ENCODE results near the gene ARMC12. TPM values are rescaled to one million over a fixed set of nuclear protein-coding genes. Genes with fewer than 3 reads are reported as not detected.

Gene ARMC12
- total and polyA plus RNA-seq, 2 of the 13 experiments (the other 11 are each of a cell fraction or from before 2014, with no cell fraction given): 1.3 TPM; not detected in 1

DNA sequence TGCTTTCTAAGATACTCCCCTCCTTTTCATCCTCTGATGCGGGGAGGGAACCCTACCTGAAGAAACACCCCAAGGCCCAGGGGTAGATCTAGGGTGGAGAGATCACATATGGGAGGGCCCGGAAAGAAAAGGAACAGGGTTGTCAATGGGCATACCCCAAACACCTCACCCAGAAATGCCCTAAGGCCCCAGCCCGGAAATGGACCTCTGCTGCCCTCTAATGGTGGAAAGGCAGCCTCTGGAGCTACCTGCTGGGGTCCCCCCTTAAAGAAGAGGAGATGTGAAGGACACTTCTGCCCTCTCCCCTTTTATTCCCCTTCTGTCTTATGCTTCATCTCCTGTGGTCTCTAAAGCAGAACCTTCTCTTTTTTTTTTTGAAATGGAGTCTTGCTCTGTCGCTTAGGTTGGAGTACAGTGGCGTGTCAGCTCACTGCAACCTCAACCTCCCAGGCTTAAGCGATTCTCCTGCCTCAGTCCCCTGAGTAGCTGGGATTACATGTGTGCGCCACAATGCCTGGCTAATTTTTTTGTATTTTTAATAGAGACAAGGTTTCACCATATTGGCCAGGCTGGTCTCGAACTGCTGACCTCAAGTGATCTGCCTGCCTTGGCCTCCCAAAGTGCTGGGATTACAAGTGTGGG is 458 bp upstream of the ARMC12 start (continued):
- TF ChIP-seq, protein P1, sequence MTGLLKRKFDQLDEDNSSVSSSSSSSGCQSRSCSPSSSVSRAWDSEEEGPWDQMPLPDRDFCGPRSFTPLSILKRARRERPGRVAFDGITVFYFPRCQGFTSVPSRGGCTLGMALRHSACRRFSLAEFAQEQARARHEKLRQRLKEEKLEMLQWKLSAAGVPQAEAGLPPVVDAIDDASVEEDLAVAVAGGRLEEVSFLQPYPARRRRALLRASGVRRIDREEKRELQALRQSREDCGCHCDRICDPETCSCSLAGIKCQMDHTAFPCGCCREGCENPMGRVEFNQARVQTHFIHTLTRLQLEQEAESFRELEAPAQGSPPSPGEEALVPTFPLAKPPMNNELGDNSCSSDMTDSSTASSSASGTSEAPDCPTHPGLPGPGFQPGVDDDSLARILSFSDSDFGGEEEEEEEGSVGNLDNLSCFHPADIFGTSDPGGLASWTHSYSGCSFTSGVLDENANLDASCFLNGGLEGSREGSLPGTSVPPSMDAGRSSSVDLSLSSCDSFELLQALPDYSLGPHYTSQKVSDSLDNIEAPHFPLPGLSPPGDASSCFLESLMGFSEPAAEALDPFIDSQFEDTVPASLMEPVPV (CRISPR knock-in tag; IDR thresholded peaks at IDR 0.05): no peak
- no peak for TF ChIP-seq MTA3 (CRISPR knock-in tag; IDR thresholded peaks at IDR 0.05)
- no peak for TF ChIP-seq REL (CRISPR knock-in tag; conservative IDR thresholded peaks at IDR 0.05)
- 0 out of 2 replicates have a peak, but pooled peaks have one; percentile 41 for TF ChIP-seq HOXA5 (CRISPR knock-in tag; IDR thresholded peaks at IDR 0.05)
- TF ChIP-seq JDP2 (CRISPR knock-in tag; IDR thresholded peaks at IDR 0.05; ENCODE audit: borderline replicate concordance): no peak
- TF ChIP-seq ZNF619 (CRISPR knock-in tag; IDR thresholded peaks at IDR 0.05): peak; percentile 77; the same call in 1 of the 2 replicates
- TF ChIP-seq, protein P2, sequence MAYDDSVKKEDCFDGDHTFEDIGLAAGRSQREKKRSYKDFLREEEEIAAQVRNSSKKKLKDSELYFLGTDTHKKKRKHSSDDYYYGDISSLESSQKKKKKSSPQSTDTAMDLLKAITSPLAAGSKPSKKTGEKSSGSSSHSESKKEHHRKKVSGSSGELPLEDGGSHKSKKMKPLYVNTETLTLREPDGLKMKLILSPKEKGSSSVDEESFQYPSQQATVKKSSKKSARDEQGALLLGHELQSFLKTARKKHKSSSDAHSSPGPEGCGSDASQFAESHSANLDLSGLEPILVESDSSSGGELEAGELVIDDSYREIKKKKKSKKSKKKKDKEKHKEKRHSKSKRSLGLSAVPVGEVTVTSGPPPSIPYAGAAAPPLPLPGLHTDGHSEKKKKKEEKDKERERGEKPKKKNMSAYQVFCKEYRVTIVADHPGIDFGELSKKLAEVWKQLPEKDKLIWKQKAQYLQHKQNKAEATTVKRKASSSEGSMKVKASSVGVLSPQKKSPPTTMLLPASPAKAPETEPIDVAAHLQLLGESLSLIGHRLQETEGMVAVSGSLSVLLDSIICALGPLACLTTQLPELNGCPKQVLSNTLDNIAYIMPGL (CRISPR knock-in tag; IDR thresholded peaks at IDR 0.05; ENCODE audit: borderline replicate concordance in 1 of 2, low read depth in 1 of 2): peak; percentile 55 to 68; a peak in 1 of 4 replicates
- TF ChIP-seq, protein P3, sequence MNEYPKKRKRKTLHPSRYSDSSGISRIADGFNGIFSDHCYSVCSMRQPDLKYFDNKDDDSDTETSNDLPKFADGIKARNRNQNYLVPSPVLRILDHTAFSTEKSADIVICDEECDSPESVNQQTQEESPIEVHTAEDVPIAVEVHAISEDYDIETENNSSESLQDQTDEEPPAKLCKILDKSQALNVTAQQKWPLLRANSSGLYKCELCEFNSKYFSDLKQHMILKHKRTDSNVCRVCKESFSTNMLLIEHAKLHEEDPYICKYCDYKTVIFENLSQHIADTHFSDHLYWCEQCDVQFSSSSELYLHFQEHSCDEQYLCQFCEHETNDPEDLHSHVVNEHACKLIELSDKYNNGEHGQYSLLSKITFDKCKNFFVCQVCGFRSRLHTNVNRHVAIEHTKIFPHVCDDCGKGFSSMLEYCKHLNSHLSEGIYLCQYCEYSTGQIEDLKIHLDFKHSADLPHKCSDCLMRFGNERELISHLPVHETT (CRISPR knock-in tag; conservative IDR thresholded peaks at IDR 0.05): 0 out of 2 replicates have a peak, but pooled peaks have one; percentile 40
- TF ChIP-seq ZNF451 (CRISPR knock-in tag; IDR thresholded peaks at IDR 0.05): no peak
- 0 out of 2 replicates have a peak, but pooled peaks have one; percentile 36 for TF ChIP-seq FOXO4 (CRISPR knock-in tag; conservative IDR thresholded peaks at IDR 0.05)
- TF ChIP-seq MNT (IDR thresholded peaks at IDR 0.05): no peak
- no peak for TF ChIP-seq ZNF629 (CRISPR knock-in tag; conservative IDR thresholded peaks at IDR 0.05)
- TF ChIP-seq ZNF674 (CRISPR knock-in tag; IDR thresholded peaks at IDR 0.05; ENCODE audit: low read depth): no peak
- peak; percentile 82; the same call in 1 of the 2 replicates for TF ChIP-seq SP140L (CRISPR knock-in tag; IDR thresholded peaks at IDR 0.05; ENCODE audit: borderline replicate concordance)
- TF ChIP-seq KDM2A (CRISPR knock-in tag; IDR thresholded peaks at IDR 0.05; ENCODE audit: borderline replicate concordance, low read depth): peak; percentile 52; the same call in 1 of the 2 replicates
- no peak for TF ChIP-seq CC2D1A (CRISPR knock-in tag; IDR thresholded peaks at IDR 0.05)
- TF ChIP-seq PATZ1 (CRISPR knock-in tag; IDR thresholded peaks at IDR 0.05): peak; percentile 46; the same call in 1 of the 2 replicates
- TF ChIP-seq ZNF549 (CRISPR knock-in tag; IDR thresholded peaks at IDR 0.05): no peak

All from HepG2 (cell line).